A673 (cell line): ENCODE measurements around the gene CDR2L. TPM values are rescaled to one million over a fixed set of nuclear protein-coding genes. Genes with fewer than 3 reads are reported as not detected.

ENCODE experiments used
- BruUV-seq: library from RNA; stranded (reverse); fragments of 400-500 nt; replicated peaks from 2 replicates; lab custom pipeline; 2021; lab: Mats Ljungman, UMichigan
- CTCF ChIA-PET: fragments of 300-600 bp; sonication (Branson Sonifier 250); formaldehyde crosslinking; loops from one replicate; lab custom pipeline; 2022; ENCODE audit warnings: antibody characterized with exemption; lab: Charles Lee
- POLR2A ChIA-PET: fragments of 300-600 bp; sonication (Branson Sonifier 250); formaldehyde crosslinking; loops from one replicate; lab custom pipeline; 2022; ENCODE audit warnings: antibody characterized with exemption; ENCODE audit not compliant: low non-redundant PET; lab: Charles Lee
- DNase-seq: peaks from one replicate; pipeline ENCODE4 v3.0.0-alpha.2; 2015; ENCODE audit warnings: low spot score
- H3K27ac ChIP-seq: fragments of 200-600 bp; sonication (generic); 2 replicates; pipeline ENCODE4 v1.5.1; 2016; ENCODE audit warnings: mixed run types, low read depth, mild to moderate bottlenecking, mixed read lengths, antibody characterized with exemption, low read length; ENCODE audit not compliant: poor library complexity, severe bottlenecking
- H3K27me3 ChIP-seq: fragments of 200-600 bp; sonication (generic); replicated peaks from 2 replicates; pipeline ENCODE4 v1.6.1; 2017; ENCODE audit warnings: mixed run types, low read depth, mild to moderate bottlenecking, mixed read lengths, antibody characterized with exemption, low read length; ENCODE audit not compliant: insufficient read depth, poor library complexity
- H3K36me3 ChIP-seq: fragments of 200-600 bp; sonication (generic); 2 replicates; pipeline ENCODE4 v1.6.1; 2016; ENCODE audit warnings: mixed run types, mild to moderate bottlenecking, mixed read lengths, antibody characterized with exemption, low read length; ENCODE audit not compliant: insufficient read depth, poor library complexity, severe bottlenecking
- H3K4me1 ChIP-seq: fragments of 200-600 bp; sonication (generic); 2 replicates; pipeline ENCODE4 v1.6.1; 2017; ENCODE audit warnings: mixed run types, mild to moderate bottlenecking, mixed read lengths, antibody characterized with exemption, low read length; ENCODE audit not compliant: insufficient read depth, poor library complexity, severe bottlenecking
- H3K4me3 ChIP-seq: fragments of 200-600 bp; sonication (generic); 2 replicates; pipeline ENCODE4 v1.5.1; 2016; ENCODE audit warnings: low read depth, mixed run types, mild to moderate bottlenecking, mixed read lengths, low read length; ENCODE audit not compliant: poor library complexity, severe bottlenecking
- H3K9me3 ChIP-seq: fragments of 200-600 bp; sonication (generic); 2 replicates; pipeline ENCODE4 v1.6.1; 2016; ENCODE audit warnings: mixed run types, low read depth, mild to moderate bottlenecking, mixed read lengths, antibody characterized with exemption, low read length; ENCODE audit not compliant: poor library complexity, severe bottlenecking
- CTCF ChIP-seq: fragments of 300-800, 200-600 bp; sonication (generic); conservative IDR thresholded peaks from 2 replicates; pipeline ENCODE4 v1.5.1; 2017; ENCODE audit warnings: low read depth, mild to moderate bottlenecking, antibody characterized with exemption, low read length, moderate library complexity, mixed read lengths
- EZH2 ChIP-seq: fragments of 200-600 bp; sonication (generic); IDR thresholded peaks from 2 replicates; pipeline ENCODE4 v1.6.1; 2017; ENCODE audit warnings: borderline replicate concordance, low read depth, mild to moderate bottlenecking, mixed read lengths, antibody characterized with exemption, low read length; ENCODE audit not compliant: poor library complexity, severe bottlenecking
- intact Hi-C: fragments of 100-400 bp; cut with micrococcal nuclease; formaldehyde crosslinking; loops from one replicate; pipeline ENCODE4 v1.10.0; 2022; ENCODE audit not compliant: unreplicated experiment
- total RNA-seq: library from RNA; stranded (reverse); gene quantifications from 2 replicates; pipeline ENCODE4 v1.2.3, GENCODE V29; 2021

Gene CDR2L
- total RNA-seq, 1 experiment from 2014 or later, result 5.8 TPM

DNA sequence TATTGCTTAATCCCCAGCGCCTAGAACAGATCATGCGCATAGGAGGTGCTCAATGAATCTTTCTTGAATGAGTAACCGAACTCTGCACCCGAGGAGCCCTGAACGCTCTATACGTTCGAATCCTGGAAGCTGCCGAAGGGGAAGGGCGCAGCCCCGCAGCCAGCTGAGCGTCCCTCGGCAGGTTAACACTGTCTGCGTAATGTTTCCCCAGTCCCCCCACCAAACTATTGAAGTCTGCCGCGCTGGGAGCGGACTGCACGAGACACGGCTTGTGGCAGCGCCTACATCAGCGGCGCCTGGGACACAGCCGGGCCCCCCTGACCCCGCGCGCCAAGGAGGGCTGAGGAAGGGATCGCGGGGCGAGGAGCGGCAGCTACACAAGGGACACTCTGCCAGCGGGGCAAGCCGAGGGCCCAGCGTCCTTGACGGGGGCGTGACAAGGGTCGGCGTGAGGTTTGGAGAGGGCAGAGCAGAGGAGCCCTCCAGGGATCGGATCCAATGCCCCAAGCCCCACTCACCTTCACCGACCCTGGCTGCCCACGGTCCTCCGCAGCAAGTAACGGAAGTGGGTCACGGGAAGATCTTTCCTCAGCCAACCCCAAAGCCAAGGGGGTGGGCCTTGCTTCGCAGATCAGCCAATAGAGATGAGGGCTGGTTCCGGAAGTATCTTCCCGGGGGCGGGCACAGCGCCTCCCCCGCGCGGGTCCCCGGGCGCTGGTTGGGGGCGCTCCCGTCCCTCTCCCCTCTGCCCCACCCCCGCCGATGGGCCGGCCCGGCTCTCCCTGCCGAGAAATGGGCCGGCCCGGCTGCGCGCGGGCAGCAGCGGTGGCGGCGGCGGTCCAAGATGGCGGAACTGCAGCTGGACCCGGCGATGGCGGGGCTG is 59.2 kb downstream of the CDR2L start, which contains the start of the genes ATP5PD and KCTD2:
Gene ATP5PD (minus strand): TSS at position 563 of the 883 bp plus-strand sequence. CDS start 4,319 bp downstream, outside the sequence.
Gene KCTD2 (plus strand): TSS at position 819 of the 883 bp plus-strand sequence. CDS start 26 bp downstream, at position 845.
- CTCF ChIA-PET, result no interaction called here
- Histone ChIP-seq H3K9me3 (no peaks in the 10 kb centered on the region), H3K27me3 (no peaks in the 10 kb centered on the region), H3K27ac (peak within 1 kb of the TSS; percentile 84), H3K4me1 (peaks cover 9% of the 10 kb centered on the region), H3K4me3 (peak within 1 kb of the TSS; percentile 90), H3K36me3 (peaks cover 20% of the 10 kb centered on the region)
- POLR2A ChIA-PET, result no interaction called here
- BruUV-seq, result no TSS peak
- TF ChIP-seq CTCF (no peak), EZH2 (no peak)
- peak; percentile 98 for DNase-seq
- intact Hi-C loops, result no loop called here

DNA sequence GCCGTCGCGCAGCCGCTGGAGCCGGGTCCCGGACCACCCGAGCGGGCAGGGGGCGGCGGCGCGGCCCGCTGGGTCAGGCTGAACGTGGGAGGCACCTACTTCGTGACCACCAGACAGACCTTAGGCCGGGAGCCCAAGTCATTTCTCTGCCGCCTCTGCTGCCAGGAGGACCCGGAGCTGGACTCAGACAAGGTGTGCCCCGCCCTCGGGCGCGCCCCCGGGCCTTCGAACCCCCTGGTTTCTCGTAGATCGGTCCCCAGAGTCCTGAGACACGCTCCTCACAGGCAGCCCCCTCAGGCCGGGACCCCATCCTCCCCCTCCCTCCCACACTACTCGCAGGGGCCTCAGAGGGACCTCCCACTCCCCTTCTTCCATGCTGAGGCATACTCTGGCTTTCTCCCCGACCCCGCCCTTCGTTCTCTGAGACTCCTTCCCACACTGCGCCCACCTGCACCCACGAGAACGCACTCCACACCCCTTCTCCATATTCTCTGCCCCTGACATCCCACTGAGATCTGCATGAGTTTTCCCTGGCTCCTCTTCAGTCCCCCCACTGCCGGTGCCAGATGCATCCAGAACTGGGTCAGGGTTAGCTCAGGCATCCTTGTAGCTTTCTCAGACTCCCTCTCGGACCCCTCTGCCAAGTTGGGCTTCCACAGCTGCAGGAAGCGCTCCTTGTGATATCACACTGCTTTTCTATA is 60.1 kb downstream of the CDR2L start:
- peak overlapping the region; percentile 90 for H3K4me3 ChIP-seq
- H3K9me3 ChIP-seq, result no peaks in the 10 kb centered on the region
- no TSS peak for BruUV-seq
- H3K27ac ChIP-seq, result peak overlapping the region; percentile 84
- intact Hi-C loops, result no loop called here
- TF ChIP-seq CTCF, result no peak
- no peak for DNase-seq
- H3K4me1 ChIP-seq, result peaks cover 9% of the 10 kb centered on the region
- H3K36me3 ChIP-seq, result peaks cover 15% of the 10 kb centered on the region
- CTCF ChIA-PET, result no interaction called here
- POLR2A ChIA-PET, result no interaction called here
- no peaks in the 10 kb centered on the region for H3K27me3 ChIP-seq

- intact Hi-C loops, result no loop called here
- Histone ChIP-seq H3K36me3 (peaks cover 21% of the 10 kb centered on the region), H3K4me3 (peak overlapping the region; percentile 90), H3K4me1 (peaks cover 9% of the 10 kb centered on the region), H3K27me3 (no peaks in the 10 kb centered on the region), H3K27ac (peak overlapping the region; percentile 84), H3K9me3 (no peaks in the 10 kb centered on the region)
- ChIA-PET CTCF (no interaction called here), POLR2A (no interaction called here)
- no peak for DNase-seq
- TF ChIP-seq CTCF, result no peak
- no peak for TF ChIP-seq EZH2
- TSS peak; percentile 45 for BruUV-seq
Observed at GRCh38 chr17:75048249-75048878, 60.9 kb downstream of the CDR2L start.
